RPMI8226 (cell line): ENCODE data around the gene UNC5A.

ENCODE experiments used
- DNase-seq: peaks from one replicate; pipeline ENCODE4 v3.0.0-alpha.2; 2015

The UNC5A gene

DNA sequence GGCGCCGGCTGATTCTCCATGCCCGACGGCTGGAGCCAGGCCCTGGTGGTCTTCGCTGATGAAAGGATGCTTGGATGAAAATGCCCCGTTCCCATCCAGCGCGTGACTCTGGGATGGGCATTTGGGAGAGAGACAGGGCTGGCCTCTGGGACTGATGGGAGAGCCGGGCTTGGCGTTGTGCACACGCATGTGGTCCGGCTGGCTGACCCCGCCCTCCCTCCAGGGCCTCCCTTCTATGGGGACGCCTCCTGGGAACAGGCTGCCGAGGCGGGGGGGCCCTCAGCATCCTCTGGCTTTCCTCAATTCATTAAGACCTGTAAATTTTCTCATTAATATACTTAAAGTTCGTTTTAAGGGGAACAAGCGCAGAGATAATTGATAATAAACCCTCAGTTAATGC is 36.8 kb downstream of the UNC5A start:
- DNase-seq: no peak

DNA sequence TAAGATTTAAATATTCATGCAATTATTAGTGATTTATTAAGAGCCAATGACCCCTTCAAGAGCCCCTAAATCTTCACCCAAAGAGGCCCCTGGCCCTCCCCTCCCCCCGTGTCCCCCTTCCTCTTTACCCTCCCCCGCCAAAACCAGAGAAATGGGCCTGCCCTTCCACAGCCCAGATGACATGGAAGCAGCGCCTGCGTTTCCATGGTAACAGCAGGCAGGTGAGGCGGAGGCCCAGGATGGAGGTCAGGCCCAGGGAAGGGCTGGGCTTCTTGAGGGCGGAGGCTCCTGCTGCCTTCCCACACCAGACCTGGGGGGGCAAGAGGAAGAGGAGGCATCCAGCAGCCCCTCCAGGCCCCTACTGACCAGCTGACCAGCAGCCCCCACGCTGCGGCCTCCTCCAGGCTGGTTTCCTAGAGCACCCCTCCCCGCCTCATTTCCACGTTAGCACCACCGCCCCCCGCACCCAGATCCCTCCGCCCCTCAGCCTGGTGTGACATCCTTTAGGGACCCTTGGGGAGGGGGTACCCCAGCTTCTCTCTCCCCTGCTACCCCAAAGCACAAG is 37.4 kb downstream of the UNC5A start:
- DNase-seq: peak; percentile 39

DNA sequence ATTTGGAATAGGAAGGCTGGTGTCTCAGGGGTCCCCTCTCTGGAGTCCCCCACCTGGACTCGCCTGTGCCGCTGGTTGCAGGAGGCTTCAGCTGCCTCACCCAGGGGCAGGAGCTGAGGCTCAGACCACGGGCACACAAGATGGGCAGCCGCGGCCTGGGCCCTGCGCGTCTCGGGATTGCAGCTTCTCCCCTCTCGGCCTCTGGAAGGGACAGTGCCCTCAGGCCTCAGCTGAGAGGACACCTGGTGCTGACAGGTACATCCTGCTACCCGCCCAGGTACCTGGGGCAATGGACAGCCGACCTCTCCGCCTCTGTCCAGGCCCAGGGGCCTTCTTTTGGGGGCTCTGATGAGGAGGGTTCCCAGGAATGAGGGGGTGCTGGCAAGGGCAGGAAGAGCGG is 38.3 kb downstream of the UNC5A start:
- DNase-seq: no peak

DNA sequence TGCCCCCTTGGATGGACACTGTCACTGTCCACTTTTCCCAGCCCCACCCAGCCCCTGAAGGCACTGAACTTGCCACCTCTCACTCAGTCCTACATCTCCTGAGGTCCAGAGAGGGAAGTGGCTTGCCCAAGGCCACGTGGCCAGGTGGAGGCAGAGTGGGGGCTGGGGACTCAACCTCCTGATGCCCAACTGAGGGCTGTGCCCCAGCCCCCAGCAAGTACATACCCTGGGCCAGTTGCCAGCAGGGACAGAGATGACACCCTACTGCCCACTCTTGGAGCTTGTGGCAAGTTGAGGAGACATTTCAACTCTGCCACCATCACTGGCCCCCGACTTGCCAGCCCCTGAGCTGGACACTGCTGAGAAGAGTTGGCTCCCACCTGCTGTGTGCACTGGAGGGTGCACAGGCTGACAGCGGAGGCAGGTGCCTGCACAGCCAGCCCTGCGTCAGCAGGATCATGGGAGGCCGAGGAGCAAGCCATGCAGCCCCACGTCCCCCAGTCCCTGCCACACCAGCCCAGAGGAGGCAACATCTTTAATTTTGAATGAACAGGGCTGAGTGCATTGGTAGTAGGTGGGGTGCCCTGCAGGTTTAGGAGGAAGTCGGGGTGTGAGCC is 39.4 kb downstream of the UNC5A start:
- peak; percentile 50 for DNase-seq

DNA sequence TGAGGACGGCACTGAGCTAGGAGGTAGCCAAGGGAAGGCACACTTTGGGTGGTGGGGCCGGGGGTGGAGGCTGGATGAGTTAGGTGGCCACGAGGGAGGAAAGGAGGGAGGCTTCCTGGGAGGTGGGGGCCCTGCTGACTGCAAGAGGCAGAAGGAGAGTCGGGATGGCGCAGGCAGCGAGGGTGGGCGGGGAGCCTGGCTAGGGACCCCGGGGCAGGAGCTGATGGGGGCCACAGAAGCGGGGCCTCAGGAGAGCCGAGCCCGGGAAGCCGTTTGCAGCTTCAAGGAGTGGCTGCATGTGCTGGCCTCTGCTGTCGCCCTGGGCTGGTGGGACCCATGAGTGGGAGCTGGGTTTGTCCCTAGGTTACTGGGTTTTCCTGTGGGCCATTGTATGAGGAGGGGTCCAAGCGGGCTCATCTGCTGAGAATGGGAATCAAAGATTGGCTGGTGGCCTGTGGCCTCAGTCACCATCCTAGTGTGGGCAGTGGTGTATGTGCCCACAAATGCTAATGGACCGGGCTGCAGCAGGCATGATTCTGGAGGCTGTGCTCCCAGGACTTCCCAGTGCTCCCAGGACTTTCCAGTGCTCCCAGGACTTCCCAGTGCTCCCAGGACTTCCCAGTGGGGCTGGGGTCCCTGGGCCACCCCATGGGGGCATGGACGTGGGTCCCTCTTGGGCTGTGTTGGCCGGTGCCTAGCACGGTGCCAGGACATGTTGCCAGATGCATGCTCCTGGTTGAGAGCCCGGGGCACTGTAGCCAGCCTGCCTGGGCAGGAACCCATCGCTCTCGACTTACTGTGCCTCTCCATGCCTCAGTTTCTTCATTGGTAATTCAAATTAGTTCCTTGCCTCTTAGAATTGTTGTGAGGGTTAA is 40.2 kb downstream of the UNC5A start:
- no peak for DNase-seq

DNA sequence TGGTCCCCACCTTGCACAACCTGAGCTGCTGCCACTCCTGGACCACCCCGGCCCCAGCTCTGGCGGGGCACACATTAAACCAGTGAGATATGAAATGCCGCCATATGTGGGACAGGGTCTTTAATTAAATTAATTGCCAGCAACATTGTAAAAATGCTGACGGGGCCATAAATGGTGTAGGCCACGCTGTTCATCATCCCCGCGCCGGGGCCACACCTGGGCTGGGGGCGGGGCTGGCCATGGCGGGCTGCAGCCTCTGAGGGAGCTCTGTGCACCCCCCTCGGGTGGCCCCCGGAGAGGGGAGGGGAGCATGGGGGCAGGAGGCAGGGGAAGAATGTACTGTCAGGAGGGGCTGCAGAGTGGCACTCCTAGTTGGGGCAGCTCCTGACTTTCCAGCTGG is 41.0 kb downstream of the UNC5A start:
- peak; percentile 69 for DNase-seq

DNA sequence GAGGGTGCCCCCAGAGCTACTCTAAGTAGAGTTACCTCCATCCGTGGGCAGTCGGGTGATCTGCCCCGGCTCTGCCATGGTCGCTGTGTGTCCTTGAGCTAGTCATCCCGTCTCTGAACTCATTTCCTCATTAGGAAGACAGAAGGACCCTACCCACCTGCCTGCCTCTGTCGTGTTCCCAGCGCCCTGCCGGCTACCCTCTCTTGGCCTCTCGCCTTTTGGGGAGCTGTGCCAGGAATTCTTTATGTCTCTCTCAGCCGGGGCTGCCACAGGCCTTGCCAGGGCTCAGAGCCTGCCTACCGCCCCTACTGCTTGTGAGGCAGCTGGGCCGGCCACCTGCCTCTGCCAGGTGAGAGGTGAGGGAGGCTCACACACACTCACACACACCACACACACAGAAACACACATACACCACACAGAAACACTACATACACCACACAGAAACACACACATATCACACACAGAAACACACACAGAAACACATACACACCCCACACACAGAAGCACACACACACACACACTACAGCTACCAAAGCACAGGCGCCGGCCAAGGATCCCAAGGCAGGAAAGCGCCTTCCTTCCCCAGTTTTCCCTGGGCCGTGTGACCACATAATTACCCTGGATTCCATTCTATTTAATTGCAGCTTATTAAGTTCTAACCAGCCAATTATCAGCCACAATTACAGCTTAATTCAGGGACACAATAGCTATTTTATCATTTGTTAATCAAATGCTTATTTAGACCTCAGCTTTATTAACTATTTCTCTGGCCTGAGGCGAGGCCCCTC is 41.7 kb downstream of the UNC5A start:
- DNase-seq: peak; percentile 80

DNA sequence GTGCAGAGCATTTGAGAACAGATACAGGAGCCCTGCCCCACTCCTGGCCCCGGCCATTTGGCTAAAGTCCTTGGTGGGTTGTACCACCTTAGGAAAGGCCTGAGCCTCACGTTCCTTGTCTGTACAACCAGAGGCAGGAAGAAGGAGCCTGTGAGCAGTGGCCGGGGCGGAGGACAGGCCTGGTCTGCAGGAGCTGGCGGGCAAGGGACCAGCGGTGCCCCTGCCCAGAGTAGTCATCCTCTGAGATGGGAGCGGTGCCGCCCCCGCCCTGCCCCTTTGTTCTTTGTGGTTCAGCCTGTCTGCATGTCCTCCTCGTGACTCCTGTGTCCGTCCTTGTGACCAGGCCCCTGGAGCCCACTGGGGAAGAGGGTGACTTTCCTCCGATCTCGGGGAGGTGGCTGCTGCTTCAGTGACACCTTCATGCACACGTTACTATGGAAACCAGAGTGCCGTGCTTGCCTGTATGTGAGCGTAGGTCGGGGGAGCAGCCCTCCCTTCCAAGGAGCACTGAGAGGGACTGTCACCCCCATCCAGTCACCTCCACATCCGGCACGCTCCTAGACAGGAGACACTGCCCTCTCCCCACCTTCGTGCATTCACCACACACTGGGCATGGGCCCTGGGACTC is 42.9 kb downstream of the UNC5A start:
- no peak for DNase-seq

DNA sequence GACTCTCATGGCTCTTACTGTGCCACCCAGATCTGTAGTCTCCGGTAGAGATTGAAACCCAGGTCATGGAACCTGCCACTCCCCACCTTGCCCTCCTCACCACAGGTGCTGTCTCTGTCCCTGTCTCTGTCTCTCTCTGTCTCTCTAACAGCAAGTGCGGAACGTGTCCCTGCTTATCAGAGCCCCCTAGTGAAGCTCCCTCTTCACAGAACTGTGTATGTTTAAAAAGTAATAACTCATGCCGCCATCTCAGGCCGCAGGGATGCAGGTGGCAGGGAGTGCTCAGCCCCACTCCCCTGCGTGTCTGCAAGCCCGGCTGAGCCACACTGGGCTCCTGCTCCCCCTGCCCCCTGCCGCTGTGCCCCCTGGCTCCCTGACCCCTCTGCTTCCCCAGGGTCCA is 43.8 kb downstream of the UNC5A start:
- DNase-seq: peak; percentile 60

DNA sequence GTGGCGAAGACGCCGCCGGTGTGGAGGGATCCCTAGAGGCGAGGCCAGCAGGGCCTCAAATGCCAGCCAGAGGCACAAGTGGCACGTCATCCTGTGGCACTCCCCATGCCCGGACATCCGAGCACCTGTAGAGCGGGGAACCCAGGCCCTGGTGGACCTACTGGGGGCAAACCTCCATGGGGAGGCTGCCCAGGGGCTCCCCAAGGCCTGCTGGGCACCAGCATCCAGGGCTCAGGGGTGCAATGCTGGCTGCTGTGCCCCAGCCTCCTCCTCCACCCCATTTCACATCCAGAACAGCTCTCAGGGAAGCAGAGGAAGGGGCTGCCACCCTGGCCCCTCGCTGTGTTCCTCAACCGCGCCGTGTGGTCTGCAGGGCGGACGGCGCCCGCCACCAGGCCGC is 45.2 kb downstream of the UNC5A start:
- DNase-seq: no peak

DNA sequence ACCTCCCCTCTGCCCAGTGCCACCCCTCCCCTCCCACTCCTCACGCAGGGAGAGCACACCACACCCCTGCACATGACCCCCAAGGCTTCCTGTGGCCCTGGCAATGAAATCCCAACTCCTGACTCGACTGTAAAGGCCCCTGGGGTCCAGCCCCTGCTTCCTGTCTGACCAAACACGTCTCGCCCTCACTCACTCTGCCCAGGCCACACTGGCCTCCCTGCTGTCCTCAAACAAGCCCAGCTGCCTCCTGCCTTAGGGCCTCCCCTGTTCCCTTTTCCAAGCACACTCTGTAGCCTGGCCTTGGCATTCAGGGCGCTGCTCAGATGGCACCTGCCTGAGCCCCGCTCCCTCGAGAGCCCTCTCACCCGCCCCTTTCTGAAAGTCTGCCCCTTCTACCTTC is 46.4 kb downstream of the UNC5A start:
- DNase-seq: no peak

DNA sequence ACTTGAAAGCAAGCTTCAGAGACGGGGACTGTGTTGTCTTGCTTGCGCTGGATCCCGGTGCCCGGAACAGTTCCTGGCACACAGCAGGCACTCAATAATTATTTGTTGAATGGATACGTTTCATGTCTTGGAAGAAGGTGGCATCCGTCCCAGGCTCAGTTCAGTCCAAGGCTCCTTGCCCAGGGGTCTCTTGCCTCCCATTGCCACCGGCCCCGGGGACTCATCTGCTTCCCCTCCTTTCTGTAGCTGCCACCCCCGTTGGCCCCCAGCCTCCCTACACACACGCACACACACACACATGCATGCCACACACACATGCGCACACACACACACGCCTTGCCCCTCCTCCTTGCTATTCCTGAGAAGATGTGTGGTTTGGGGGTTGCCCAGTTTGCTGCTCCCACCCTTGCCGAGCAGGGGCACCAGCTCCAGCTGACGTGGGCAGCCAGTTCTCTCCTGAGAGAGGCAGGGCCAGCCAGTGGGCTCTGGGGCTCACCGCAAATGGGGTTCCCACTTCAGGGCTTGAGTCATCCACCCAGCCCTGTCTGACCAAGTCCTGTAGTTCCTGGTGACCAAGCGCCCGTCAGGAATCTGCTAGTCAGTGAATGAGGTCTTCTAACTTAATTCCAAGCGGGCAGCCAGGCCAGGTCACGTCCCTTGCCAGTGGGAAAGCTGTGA is 47.0 kb downstream of the UNC5A start:
- no peak for DNase-seq

DNA sequence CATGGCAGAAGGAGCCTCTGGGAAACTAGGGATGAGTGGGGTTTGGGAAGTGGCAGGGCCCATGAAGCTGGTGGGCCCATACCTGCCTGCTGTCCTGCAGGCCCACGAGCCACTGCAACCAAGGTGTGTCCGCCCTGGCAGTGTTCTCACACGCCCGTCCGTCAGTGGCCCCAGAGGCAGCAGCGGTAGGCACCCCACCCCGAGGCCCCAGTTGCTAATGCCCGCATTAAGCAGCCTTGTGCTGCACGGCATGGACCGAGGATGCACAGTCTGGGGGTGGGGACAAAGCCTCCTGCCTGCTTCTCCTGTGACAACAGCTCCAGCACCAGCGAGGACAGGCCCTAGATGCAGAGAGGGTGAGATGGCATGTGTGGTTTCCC is 47.5 kb downstream of the UNC5A start:
- DNase-seq: no peak

DNA sequence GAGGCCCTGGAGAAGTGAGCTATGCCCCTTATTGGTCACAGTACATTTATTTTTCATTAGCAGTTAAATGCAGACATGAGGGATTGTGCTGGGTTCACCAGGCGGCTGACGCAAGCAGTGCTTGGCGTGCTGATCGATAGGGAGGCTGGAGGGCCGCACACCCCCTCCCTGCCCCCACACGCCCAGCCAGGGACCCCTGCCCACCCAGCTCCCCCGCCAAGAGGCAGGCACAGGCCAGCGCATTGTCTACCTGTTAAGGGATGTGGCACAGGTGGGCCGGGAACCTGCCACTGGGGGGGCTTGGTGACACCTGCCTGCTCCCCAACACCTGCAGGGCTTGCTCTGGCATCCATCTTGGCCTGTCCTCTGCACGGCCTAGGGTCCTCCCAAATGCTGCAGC is 49.6 kb downstream of the UNC5A start:
- no peak for DNase-seq

DNA sequence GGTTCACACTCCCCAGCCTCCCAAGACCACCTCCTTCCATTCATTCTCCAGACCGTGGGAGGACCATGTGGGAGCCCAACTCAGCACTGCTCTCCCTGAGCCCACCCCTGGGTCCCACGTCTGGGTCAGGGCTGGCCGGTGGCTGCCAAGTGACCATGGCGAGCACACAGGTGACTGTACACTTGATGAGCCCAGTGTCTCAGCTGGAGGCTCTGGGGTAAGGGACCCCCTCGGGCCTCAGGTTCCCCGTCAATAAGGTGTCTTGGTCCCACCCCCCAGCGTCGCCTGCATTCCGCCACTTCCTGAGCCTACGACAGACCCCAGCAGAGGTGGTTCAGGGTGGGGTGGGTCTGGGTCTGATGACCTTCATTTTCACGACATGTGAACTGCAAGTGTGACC is 50.0 kb downstream of the UNC5A start:
- DNase-seq: no peak

DNA sequence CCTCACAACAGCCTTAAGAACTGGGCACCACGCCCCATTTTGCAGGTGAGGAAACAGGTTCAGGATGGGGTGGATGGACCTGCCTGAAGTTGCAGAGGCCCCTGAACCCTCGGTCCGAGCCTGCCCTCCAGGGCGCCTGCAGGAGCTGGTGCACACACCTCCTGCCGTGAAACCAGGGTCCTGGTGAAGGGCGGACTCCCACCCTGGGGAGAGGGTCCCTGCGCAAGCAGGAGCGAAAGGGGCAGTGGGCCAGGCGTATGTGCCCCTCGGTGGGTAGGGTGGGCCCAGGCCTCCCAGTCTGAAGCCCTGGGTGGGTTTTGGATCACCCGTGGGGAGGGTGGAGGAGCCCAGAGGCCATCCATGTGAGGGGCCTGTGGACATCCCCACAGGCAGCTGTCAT is 50.9 kb downstream of the UNC5A start:
- DNase-seq: no peak

DNA sequence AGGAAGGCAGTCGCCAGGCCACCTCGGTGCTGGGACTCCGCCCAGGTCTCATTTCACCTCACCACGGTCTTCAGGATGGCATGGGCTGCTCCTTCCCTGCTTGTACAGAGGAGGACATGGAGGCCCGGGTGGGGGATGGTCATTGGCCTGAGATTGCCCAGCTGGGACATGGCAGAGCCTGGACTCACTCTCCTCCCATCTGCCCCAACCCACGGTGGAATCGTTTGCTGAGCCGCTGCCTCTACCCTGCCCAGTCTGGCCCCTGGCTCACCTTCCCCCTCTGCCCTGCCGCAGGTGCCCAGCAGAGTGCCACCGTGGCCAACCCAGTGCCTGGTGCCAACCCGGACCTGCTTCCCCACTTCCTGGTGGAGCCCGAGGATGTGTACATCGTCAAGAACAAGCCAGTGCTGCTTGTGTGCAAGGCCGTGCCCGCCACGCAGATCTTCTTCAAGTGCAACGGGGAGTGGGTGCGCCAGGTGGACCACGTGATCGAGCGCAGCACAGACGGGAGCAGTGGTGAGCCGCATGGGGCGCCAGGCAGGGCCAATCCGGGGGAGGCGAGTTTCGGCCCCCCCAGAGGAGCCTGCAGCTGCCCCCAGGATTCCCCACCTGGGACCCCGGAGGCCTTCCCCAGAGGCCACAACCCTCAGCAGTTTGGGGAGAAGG is 52.1 kb downstream of the UNC5A start:
- peak; percentile 42 for DNase-seq

DNA sequence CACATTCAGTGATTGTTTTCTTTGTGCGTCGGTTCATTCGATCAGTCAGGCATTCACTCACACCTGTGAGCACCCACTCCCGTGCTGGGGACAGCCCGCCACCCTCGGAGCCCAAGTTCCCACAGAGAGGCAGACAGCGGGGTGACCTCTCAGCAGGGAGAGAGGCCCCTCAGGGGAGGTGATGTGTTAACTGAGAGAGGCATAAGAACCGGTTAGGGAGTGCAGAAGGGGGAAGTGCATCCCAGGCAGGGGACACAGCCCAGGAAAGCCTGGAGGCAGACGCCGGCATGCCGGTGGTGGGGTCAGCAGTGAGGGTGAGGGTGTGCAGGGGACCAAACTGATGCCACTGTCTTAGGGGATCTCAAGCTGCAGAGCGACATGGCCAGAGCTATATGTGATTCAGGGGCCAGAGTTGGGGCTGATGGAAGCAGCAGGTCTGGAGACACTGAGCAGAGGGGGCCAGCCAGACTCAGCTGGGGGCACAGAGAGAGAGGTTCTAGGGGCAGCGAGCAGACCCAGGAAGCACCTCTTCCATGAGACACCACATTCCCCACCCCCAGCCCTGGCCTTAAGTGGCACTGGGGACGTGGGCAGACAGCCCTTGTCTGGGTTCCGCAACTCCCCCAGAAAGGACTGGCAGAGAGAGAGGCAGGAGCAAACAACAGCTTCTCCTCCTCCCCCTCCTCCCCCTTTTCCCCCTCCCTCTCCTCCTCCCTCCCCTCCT is 52.8 kb downstream of the UNC5A start:
- no peak for DNase-seq

DNA sequence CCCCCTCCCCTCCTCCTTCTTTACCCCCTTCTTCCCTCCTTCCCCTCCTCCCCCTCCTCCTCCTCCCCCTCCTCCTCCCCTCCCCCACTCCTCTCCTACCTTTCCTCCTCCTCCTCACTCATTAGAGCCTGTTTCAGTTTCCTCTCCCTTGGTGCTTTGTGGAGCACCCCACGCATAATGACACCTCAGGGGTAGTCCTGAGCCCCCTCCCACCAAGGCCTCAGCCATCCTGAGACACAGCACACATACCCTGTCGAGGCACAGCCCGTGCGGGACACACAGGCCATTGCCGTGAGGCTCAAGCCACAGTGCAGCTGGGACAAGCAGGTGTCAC is 53.4 kb downstream of the UNC5A start:
- no peak for DNase-seq

DNA sequence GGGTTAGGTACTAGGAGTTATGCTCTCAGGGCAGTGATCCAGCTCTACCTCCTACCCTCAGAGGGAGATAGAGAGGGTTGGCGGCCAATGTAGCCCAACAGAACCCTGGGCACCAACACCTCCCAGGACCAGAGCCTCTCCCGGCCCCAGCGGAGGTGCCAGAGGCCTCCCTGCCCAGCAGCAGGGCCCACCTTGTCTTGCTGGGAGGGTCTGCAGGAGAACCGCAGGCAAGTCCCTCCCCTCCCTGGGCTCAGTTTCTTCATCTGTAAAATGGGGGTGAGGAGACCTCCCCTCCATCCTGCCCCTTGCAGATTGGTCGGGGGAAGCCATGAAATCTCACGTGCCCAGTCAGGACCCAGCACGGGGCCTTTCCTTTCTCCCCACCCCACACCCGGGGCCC is 54.4 kb downstream of the UNC5A start:
- no peak for DNase-seq

DNA sequence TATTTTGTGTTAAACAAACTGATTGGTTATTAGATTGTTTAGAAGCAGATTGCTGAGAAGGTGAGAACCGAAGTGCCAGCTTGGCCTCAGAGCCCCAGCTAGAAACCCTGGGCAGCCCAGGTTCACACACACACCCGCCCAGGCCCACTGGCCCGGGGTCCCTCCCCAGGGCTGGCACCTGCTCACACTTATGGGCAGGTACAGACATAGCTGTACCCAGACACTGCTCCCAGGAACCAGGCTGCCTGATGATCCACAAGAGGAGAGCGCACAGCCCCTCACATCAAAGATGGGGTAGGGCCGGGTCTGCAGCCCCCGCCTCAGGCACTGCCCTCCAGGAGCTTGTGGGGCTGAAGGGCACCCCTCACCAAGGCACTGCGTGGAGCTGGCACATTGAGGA is 55.6 kb downstream of the UNC5A start:
- DNase-seq: no peak
